Endodermal cell (in vitro differentiated cells): ENCODE data around the gene LMF2. TPM values are rescaled to one million over a fixed set of nuclear protein-coding genes. Genes with fewer than 3 reads are reported as not detected.

ENCODE experiments used
- DNase-seq: peaks from one replicate; pipeline ENCODE4 v3.0.0-alpha.2; 2017
- H3K27ac ChIP-seq: 2 replicates; pipeline ENCODE4 v1.5.1; 2013; ENCODE audit warnings: mild to moderate bottlenecking, low read depth, low read length, moderate library complexity
- H3K27me3 ChIP-seq: 2 replicates; pipeline ENCODE4 v1.6.1; 2013; ENCODE audit warnings: mild to moderate bottlenecking, low read length, moderate library complexity; ENCODE audit not compliant: insufficient read depth, control insufficient read depth, poor library complexity, severe bottlenecking
- H3K36me3 ChIP-seq: 2 replicates; pipeline ENCODE4 v1.7.0; 2013; ENCODE audit warnings: mild to moderate bottlenecking, low read length, moderate library complexity; ENCODE audit not compliant: control insufficient read depth, insufficient read depth
- H3K4me1 ChIP-seq: one replicate; pipeline ENCODE4 v1.7.0; 2013; ENCODE audit warnings: low read length; ENCODE audit not compliant: control insufficient read depth, insufficient read depth
- H3K4me3 ChIP-seq: 2 replicates; pipeline ENCODE4 v1.5.1; 2013; ENCODE audit warnings: mild to moderate bottlenecking, low read length, moderate library complexity
- H3K9ac ChIP-seq: 2 replicates; pipeline ENCODE4 v1.6.1; 2013; ENCODE audit warnings: mild to moderate bottlenecking, low read length, moderate library complexity; ENCODE audit not compliant: poor library complexity, severe bottlenecking; ENCODE audit errors: extremely low read depth
- H3K9me3 ChIP-seq: 2 replicates; pipeline ENCODE4 v1.6.1; 2013; ENCODE audit warnings: mild to moderate bottlenecking, low read length, moderate library complexity; ENCODE audit not compliant: control insufficient read depth
- H3K27ac Mint-ChIP-seq: 2 replicates; pipeline ENCODE4 v1.8.0; 2020; ENCODE audit warnings: mixed read lengths
- H3K27me3 Mint-ChIP-seq: 2 replicates; pipeline ENCODE4 v1.8.0; 2021; ENCODE audit warnings: mild to moderate bottlenecking, mixed read lengths; ENCODE audit not compliant: insufficient read depth
- H3K36me3 Mint-ChIP-seq: 2 replicates; pipeline ENCODE4 v1.8.0; 2020; ENCODE audit warnings: low read depth, mixed read lengths
- H3K4me1 Mint-ChIP-seq: 2 replicates; pipeline ENCODE4 v1.8.0; 2020; ENCODE audit warnings: mixed read lengths
- H3K4me3 Mint-ChIP-seq: 2 replicates; pipeline ENCODE4 v1.8.0; 2020; ENCODE audit warnings: mild to moderate bottlenecking, moderate library complexity, mixed read lengths
- H3K9me3 Mint-ChIP-seq: 2 replicates; pipeline ENCODE4 v1.8.0; 2020; ENCODE audit warnings: mild to moderate bottlenecking, mixed read lengths
- CTCF ChIP-seq: fragments of 200-600 bp; sonication (generic); conservative IDR thresholded peaks from 2 replicates; pipeline ENCODE4 v1.5.0; 2021; ENCODE audit warnings: antibody characterized with exemption, mild to moderate bottlenecking
- WGBS, 2 experiments: methylation state at CpG; one replicate each; pipeline versions ENCODE4 v1.1.5 to v1.1.7; 2013; ENCODE audit warnings: missing lambda C conversion rate in 2 of 2, mixed read lengths in 1 of 2; ENCODE audit not compliant: insufficient coverage in 1 of 2, insufficient read length in 1 of 2; 5-methylcytosine and 5-hydroxymethylcytosine counted together
- total RNA-seq, 2 donors: library from RNA; stranded (reverse); fragmentation: NEBNext Ultra II Directional in 1 of 2; extraction: Animal tissue kit (Norgen Biotek cat#: 25700) in 1 of 2; gene quantifications; 2 replicates in 1 of 2; 3 replicates in 1 of 2; pipeline ENCODE4 v1.2.1, GENCODE V29; 2021

Gene LMF2
- total RNA-seq, 2 donors from 2014 or later, result 58.8 to 65.2 TPM

DNA sequence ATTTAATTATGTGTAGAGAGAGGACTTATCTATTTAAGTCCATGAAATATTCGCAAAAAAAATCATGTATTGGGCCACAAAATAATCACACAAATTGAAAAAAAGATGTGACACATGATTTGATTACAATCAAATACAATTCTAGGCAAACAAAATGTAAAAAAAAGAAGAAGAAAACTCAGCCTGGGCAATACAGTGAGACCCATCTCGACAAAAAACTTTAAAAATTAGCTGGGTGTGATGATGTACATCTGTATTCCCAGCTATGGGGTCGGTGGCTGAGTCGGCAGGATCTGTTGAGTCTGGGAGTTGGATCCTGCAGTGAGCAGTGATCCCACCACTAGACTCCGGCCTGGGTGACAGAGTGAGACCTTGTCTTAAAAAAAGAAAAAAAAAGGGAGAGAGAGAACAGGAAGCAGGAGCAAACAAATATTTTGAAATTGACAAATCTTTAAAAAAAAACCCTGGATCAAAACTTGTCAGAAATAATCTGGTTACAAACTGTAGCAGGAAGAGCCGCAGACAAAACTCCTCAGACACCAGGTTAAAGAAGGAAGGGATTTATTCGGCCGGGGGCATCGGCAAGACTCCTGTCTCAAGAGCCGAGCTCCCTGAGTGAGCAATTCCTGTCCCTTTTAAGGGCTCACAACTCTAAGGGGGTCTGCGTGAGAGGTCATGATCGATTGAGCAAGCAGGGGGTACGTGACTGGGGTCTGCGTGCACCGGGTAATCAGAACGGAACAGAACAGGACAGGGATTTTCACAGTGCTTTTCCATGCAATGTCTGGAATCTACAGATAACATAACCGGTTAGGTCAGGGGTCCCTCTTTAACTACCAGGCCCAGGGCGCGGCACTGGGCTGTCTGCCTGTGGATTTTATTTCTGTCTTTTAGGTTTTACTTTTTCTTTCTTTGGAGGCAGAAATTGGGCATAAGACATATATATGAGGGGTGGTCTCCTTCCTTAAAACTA lies 25.6 kb upstream of the LMF2 start:
- no peak for TF ChIP-seq CTCF
- H3K4me1 ChIP-seq, result no peaks in the 10 kb centered on the region
- no peak overlapping the region for H3K9ac ChIP-seq
- no peak for DNase-seq
- no peaks in the 10 kb centered on the region for H3K36me3 ChIP-seq
- H3K27ac Mint-ChIP-seq, result no peak overlapping the region
- peak overlapping the region; percentile 56 for H3K4me3 Mint-ChIP-seq
- no peaks in the 10 kb centered on the region for H3K36me3 Mint-ChIP-seq
- H3K9me3 Mint-ChIP-seq, result no peaks in the 10 kb centered on the region
- peaks cover 63% of the 10 kb centered on the region for H3K27me3 ChIP-seq
- H3K4me1 Mint-ChIP-seq, result peaks cover 5% of the 10 kb centered on the region
- 90 to 97% methylated on average over 11 to 18 of the region's 19 CpGs for WGBS, 2 experiments
- no peaks in the 10 kb centered on the region for H3K9me3 ChIP-seq
- H3K27ac ChIP-seq, result no peak overlapping the region
- peaks cover 54% of the 10 kb centered on the region for H3K27me3 Mint-ChIP-seq
- H3K4me3 ChIP-seq, result no peak overlapping the region

- Histone ChIP-seq H3K9me3 (no peaks in the 10 kb centered on the region), H3K27me3 (peaks cover 57% of the 10 kb centered on the region), H3K9ac (no peak overlapping the region), H3K4me1 (no peaks in the 10 kb centered on the region), H3K27ac (no peak overlapping the region), H3K4me3 (peak overlapping the region; percentile 75), H3K36me3 (no peaks in the 10 kb centered on the region)
- TF ChIP-seq CTCF, result no peak
- 1 to 8% methylated on average over 25 to 53 of the region's 56 CpGs for WGBS, 2 experiments
- no peak overlapping the region for H3K27ac Mint-ChIP-seq
- H3K9me3 Mint-ChIP-seq, result no peaks in the 10 kb centered on the region
- peaks cover 62% of the 10 kb centered on the region for H3K27me3 Mint-ChIP-seq
- no peaks in the 10 kb centered on the region for H3K36me3 Mint-ChIP-seq
- peaks cover 6% of the 10 kb centered on the region for H3K4me1 Mint-ChIP-seq
- H3K4me3 Mint-ChIP-seq, result peak overlapping the region; percentile 56
- peak; percentile 78 for DNase-seq
These were observed 24.6 kb upstream of the LMF2 start for GRCh38 chr22:50531962-50532674.

GRCh38 chr22:50531546-50531961 lies 24.1 kb upstream of the LMF2 start:
- Mint-ChIP-seq H3K36me3 (no peaks in the 10 kb centered on the region), H3K27me3 (peaks cover 65% of the 10 kb centered on the region), H3K9me3 (no peaks in the 10 kb centered on the region), H3K4me1 (peaks cover 8% of the 10 kb centered on the region), H3K27ac (no peak overlapping the region), H3K4me3 (peak overlapping the region; percentile 56)
- no peak overlapping the region for H3K27ac ChIP-seq
- H3K4me1 ChIP-seq, result no peaks in the 10 kb centered on the region
- peak overlapping the region; percentile 75 for H3K4me3 ChIP-seq
- WGBS, 2 experiments, result 6% methylated on average over 13 to 44 of the region's 44 CpGs
- peak overlapping the region; percentile 41 for H3K9ac ChIP-seq
- DNase-seq, result peak; percentile 75
- H3K9me3 ChIP-seq, result no peaks in the 10 kb centered on the region
- peaks cover 57% of the 10 kb centered on the region for H3K27me3 ChIP-seq
- no peaks in the 10 kb centered on the region for H3K36me3 ChIP-seq
- no peak for TF ChIP-seq CTCF
